Neural cell (in vitro differentiated cells): ENCODE results near the gene TFDP1.

ENCODE experiments used
- CTCF ChIP-seq: fragments of 450-650 bp; IDR thresholded peaks from 2 replicates; pipeline ENCODE4 v1.5.1; 2014; ENCODE audit warnings: antibody characterized with exemption, mild to moderate bottlenecking, moderate library complexity; ENCODE audit not compliant: poor library complexity, severe bottlenecking
- EZH2 ChIP-seq: fragments of 200-600, 300-800 bp; shearing (Covaris generic), sonication (generic); IDR thresholded peaks from 2 replicates; pipeline ENCODE4 v1.6.1; 2014; ENCODE audit warnings: antibody characterized with exemption, low read length, borderline replicate concordance, mild to moderate bottlenecking; ENCODE audit not compliant: insufficient read depth, poor library complexity, severe bottlenecking

- TF ChIP-seq CTCF, result no peak
- TF ChIP-seq EZH2, result no peak
These were observed 42.6 kb downstream of the TFDP1 start for GRCh38 chr13:113627136-113627535.
